Measurements from ENCODE around the gene PIGQ. TPM values are rescaled to one million over a fixed set of nuclear protein-coding genes. Genes with fewer than 3 reads are reported as not detected.

The PIGQ gene
- total RNA-seq, 1 experiment from 2014 or later = 58.0 TPM

- no peak overlapping the region for H3K4me3 Mint-ChIP-seq
Observed at GRCh38 chr16:539901-540530, 29.8 kb upstream of the PIGQ start.

More at GRCh38 chr16:539901-540530, 29.8 kb upstream of the PIGQ start:
- TF ChIP-seq, protein P1, sequence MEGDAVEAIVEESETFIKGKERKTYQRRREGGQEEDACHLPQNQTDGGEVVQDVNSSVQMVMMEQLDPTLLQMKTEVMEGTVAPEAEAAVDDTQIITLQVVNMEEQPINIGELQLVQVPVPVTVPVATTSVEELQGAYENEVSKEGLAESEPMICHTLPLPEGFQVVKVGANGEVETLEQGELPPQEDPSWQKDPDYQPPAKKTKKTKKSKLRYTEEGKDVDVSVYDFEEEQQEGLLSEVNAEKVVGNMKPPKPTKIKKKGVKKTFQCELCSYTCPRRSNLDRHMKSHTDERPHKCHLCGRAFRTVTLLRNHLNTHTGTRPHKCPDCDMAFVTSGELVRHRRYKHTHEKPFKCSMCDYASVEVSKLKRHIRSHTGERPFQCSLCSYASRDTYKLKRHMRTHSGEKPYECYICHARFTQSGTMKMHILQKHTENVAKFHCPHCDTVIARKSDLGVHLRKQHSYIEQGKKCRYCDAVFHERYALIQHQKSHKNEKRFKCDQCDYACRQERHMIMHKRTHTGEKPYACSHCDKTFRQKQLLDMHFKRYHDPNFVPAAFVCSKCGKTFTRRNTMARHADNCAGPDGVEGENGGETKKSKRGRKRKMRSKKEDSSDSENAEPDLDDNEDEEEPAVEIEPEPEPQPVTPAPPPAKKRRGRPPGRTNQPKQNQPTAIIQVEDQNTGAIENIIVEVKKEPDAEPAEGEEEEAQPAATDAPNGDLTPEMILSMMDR (conservative IDR thresholded peaks at IDR 0.05) = no peak
- H3K4me1 ChIP-seq (ENCODE audit: insufficient read depth, low read length) = no peaks in the 10 kb centered on the region
- Mint-ChIP-seq H3K36me3 (ENCODE audit: insufficient read depth in 1 of 3, low read depth in 3 of 3) (peaks cover 3 to 15% (median 6%) of the 10 kb centered on the region in 3 experiments; a peak in 6 of 7 replicates), H3K9me3 (no peaks in the 10 kb centered on the region), H3K27me3 (ENCODE audit: low read depth) (no peaks in the 10 kb centered on the region), H3K27ac (peak overlapping the region in 1 of 3 experiments; percentile 68; a peak in 1 of 7 replicates), H3K4me1 (no peaks in the 10 kb centered on the region)
- H3K79me2 ChIP-seq (ENCODE audit: insufficient read depth, low read length) = no peaks in the 10 kb centered on the region; the same call in 1 of the 2 replicates
- no peak overlapping the region for H3K23ac ChIP-seq (ENCODE audit: insufficient read length, low read depth, low read length)
- no peak overlapping the region for H2BK12ac ChIP-seq (ENCODE audit: insufficient read length, low read depth, low read length)
- H3K27me3 ChIP-seq (ENCODE audit: insufficient read depth, low read length) = no peaks in the 10 kb centered on the region
- H3K14ac ChIP-seq (ENCODE audit: insufficient read depth, low read length) = no peak overlapping the region
- no peaks in the 10 kb centered on the region for H4K20me1 ChIP-seq (ENCODE audit: control insufficient read depth, insufficient read depth, insufficient read length)
- no peak overlapping the region for H3K4me2 ChIP-seq (ENCODE audit: insufficient read depth, insufficient read length, low read length)
- no peak overlapping the region for H3K9ac ChIP-seq (ENCODE audit: extremely low read depth, insufficient read length, low read length)
- no peak overlapping the region for H3K18ac ChIP-seq (ENCODE audit: insufficient read length, low read depth, low read length)
- H4K8ac ChIP-seq (replicated peaks; ENCODE audit: insufficient read length, low read depth, low read length) = no peak overlapping the region
- H3K79me1 ChIP-seq (ENCODE audit: insufficient read depth, low read depth, low read length, poor library complexity, severe bottlenecking) = peaks cover 4% of the 10 kb centered on the region
- no peak overlapping the region for H3K56ac ChIP-seq (ENCODE audit: insufficient read length, low read depth, low read length)
- no CpG with 5 or more reads among the region's 34 CpGs for WGBS (ENCODE audit: extremely low coverage, insufficient read length, low lambda C conversion rate)
- no peak overlapping the region for H2BK20ac ChIP-seq (ENCODE audit: low read depth, low read length, poor library complexity, severe bottlenecking)
- no peak for DNase-seq
- no peak overlapping the region for H2BK120ac ChIP-seq (ENCODE audit: low read depth, low read length, poor library complexity, severe bottlenecking)
- no peak overlapping the region for H2AFZ ChIP-seq (ENCODE audit: low read length)
- H3K4ac ChIP-seq (ENCODE audit: low read depth, low read length) = no peak overlapping the region
- no peak overlapping the region for H4K5ac ChIP-seq (ENCODE audit: insufficient read length, low read depth, low read length)
- H2BK15ac ChIP-seq (ENCODE audit: low read depth, low read length) = no peak overlapping the region
- H3K23me2 ChIP-seq (ENCODE audit: insufficient read length, low read depth, low read length, poor library complexity, severe bottlenecking) = no peaks in the 10 kb centered on the region
- H2BK5ac ChIP-seq (ENCODE audit: insufficient read length, low read length) = no peak overlapping the region
- H4K91ac ChIP-seq (ENCODE audit: insufficient read length, low read depth, low read length) = no peak overlapping the region
- no peaks in the 10 kb centered on the region for H3K9me3 ChIP-seq (ENCODE audit: control insufficient read depth, low read depth, low read length)
- no peak overlapping the region for H2AK5ac ChIP-seq (ENCODE audit: insufficient read length, low read length)
- H3K27ac ChIP-seq (ENCODE audit: insufficient read length, low read depth, low read length) = no peak overlapping the region
- H3T11ph ChIP-seq (ENCODE audit: low read length) = no peak overlapping the region
